Dendritic cell treated with granulocyte-macrophage colony-stimulating factor and Interleukin-4, amounts not matched to agents 40 ng/mL and 50 ng/mL, for 4 days (primary cell): ENCODE data around the gene FARP1.

Experiments used
- H3K27ac Mint-ChIP-seq: one replicate; pipeline ENCODE4 v1.8.0; 2022; ENCODE audit warnings: mild to moderate bottlenecking, mixed read lengths
- H3K27me3 Mint-ChIP-seq: one replicate; pipeline ENCODE4 v1.8.0; 2022; ENCODE audit warnings: mild to moderate bottlenecking, mixed read lengths
- H3K36me3 Mint-ChIP-seq: one replicate; pipeline ENCODE4 v1.8.0; 2022; ENCODE audit warnings: low read depth, mixed read lengths
- H3K4me1 Mint-ChIP-seq: one replicate; pipeline ENCODE4 v1.8.0; 2022; ENCODE audit warnings: low read depth, mixed read lengths
- H3K4me3 Mint-ChIP-seq: one replicate; pipeline ENCODE4 v1.8.0; 2022; ENCODE audit warnings: mild to moderate bottlenecking, moderate library complexity, mixed read lengths
- H3K9me3 Mint-ChIP-seq: one replicate; pipeline ENCODE4 v1.8.0; 2022; ENCODE audit warnings: mixed read lengths
- intact Hi-C: fragments of 100-400 bp; cut with micrococcal nuclease; formaldehyde crosslinking; loops from one replicate; pipeline ENCODE4 v1.15.0; 2022

The FARP1 gene

DNA sequence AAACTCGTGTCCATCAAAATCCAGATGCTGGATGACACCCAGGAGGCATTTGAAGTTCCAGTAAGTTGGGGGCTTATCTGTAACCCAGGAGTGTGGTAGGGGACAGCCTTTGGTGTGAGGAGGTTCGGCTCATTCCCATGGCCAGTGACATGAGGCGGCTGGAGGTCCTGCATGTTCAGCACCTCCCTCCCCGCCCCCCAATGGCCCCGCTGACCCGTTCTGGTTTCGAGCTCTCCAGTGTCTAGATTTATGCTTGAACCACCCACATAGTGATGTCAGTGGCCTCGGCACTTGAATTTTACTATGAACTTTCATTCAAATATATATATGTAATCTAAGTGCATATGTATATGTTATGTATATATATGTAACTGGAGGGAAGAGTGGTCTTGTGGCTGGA is 70.5 kb downstream of the FARP1 start:
- Mint-ChIP-seq H3K27ac (no peak overlapping the region), H3K27me3 (no peaks in the 10 kb centered on the region), H3K9me3 (peaks cover 19% of the 10 kb centered on the region), H3K36me3 (no peaks in the 10 kb centered on the region), H3K4me1 (no peaks in the 10 kb centered on the region), H3K4me3 (no peak overlapping the region)
- intact Hi-C loops, result no loop called here

DNA sequence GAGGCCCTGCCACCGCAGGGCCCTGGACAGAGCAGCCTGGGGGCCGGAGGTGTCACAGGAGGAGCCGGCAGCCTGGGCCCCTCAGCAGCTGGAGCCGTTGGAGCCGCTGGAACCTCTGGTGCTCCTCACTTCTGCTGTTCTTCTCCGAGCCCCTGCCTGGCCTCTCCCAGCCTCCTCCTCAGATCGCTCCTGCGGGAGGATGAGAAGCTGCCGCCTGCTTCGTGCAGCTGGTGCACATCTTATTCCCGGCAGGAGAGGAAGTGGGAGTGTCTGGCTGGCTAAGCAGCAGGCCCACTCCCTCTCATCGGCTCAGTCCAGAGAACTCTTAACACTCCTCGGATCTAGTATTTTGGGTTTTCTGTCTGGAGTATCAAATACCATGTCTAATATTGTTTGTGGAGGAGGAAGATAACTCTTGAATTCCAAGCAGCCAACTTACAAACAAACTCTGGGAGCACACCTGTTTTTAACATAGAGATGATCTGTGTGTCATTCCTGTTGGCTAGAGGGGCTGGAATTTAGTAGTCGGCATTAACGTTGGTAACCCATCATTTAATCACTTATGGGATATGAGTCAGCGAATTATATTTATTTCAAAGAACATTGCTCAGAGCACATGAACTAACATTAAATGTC is 71.2 kb downstream of the FARP1 start:
- Mint-ChIP-seq H3K36me3 (no peaks in the 10 kb centered on the region), H3K27me3 (no peaks in the 10 kb centered on the region), H3K27ac (no peak overlapping the region), H3K4me1 (no peaks in the 10 kb centered on the region), H3K9me3 (peaks cover 11% of the 10 kb centered on the region), H3K4me3 (no peak overlapping the region)
- intact Hi-C loops, result no loop called here

DNA sequence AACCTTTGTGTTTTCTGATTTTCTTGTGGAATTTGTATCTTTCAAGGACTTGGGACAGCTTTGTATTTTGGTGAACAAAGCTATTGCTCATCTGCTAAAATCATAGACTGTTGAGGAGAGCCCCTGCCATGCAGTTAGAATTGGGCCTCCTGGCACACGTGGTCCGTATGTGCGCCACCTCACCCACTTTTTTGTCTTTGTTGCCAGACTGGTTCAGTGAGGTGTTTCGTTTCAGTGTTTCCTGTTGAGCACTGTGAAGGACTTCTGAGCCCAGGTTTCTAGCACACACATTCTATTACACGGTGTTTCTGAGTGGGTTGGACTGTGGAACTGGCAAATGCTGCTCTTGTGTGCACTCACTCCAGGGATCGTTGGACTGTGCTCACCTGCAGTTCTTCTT is 71.8 kb downstream of the FARP1 start:
- Mint-ChIP-seq H3K9me3 (peaks cover 10% of the 10 kb centered on the region), H3K36me3 (no peaks in the 10 kb centered on the region), H3K27me3 (no peaks in the 10 kb centered on the region), H3K4me1 (no peaks in the 10 kb centered on the region), H3K27ac (no peak overlapping the region), H3K4me3 (no peak overlapping the region)
- intact Hi-C loops, result no loop called here

DNA sequence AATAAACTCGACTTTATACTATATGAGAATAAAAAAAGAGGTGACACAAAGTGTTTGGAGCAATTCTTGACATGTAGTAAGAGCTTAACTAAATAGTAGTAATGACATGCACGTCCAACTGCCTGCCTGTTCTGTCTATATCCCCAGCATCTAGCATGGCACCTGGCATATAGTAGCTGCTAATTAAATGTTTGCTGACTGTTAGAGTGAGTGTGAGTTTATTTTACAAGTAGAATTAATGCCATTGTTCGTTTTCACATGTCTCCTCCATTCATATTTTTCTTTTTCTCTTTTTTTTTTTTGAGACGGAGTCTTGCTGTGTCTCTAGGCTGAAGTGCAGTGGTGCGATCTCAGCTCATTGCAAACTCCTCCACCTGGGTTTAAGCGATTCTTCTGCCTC is 72.6 kb downstream of the FARP1 start:
- Mint-ChIP-seq H3K27me3 (no peaks in the 10 kb centered on the region), H3K36me3 (no peaks in the 10 kb centered on the region), H3K4me3 (no peak overlapping the region), H3K9me3 (peaks cover 10% of the 10 kb centered on the region), H3K27ac (no peak overlapping the region), H3K4me1 (no peaks in the 10 kb centered on the region)
- intact Hi-C loops, result no loop called here

DNA sequence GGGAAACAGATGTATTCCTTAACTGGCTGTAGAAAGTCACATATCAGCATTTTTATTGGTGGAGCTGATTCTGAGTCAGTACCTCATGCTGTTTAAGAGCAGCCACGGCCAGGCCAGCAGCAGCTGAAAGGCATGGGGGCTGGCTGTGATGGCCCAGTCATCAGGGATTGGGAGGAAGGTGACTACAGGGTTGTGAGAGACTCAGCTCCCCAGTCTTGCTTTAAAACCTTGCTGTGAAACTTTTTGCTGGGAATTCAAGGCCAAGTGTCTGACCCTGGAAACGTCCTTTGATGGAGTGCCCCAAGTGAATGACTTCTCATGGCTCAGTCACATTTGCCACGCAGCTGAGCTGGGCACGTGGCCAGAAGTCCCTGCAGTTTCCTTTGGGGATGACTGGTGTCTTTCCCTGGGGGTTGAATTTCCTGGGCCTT is 73.3 kb downstream of the FARP1 start:
- H3K36me3 Mint-ChIP-seq, result no peaks in the 10 kb centered on the region

DNA sequence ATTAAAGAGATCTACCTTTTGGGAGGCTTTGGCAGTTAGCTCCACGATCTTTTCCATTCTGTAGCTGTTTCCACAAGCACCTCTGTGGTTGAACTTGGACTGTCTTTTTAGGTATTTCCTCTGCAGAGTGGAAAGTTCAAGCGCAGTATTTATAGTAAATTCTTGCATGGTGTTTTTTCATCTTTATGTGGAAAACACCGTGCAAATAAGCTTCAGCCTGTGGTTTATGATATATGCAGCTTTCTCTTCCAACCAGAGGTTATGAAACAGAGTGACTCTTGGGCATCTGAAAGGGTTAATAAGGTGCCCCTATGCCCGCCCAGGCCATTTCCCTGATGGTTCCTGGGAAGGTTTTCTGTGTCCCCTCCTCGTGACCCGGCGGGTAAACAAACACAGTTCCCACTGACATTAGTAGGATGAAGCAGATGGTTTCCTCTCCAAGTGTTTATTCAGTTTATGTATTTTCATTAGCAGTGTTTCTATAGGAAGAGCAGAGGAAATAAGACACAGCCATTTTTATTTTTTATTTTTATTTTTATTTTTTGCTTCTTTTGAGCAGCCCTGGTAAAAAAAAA is 73.9 kb downstream of the FARP1 start:
- Mint-ChIP-seq H3K36me3 (no peaks in the 10 kb centered on the region), H3K9me3 (peaks cover under 1% of the 10 kb centered on the region), H3K27ac (no peak overlapping the region), H3K4me3 (no peak overlapping the region), H3K27me3 (no peaks in the 10 kb centered on the region), H3K4me1 (no peaks in the 10 kb centered on the region)
- intact Hi-C loops, result no loop called here

More for the DNA sequence above, 73.3 kb downstream of the FARP1 start:
- Mint-ChIP-seq H3K27ac (no peak overlapping the region), H3K9me3 (peaks cover 7% of the 10 kb centered on the region), H3K4me1 (no peaks in the 10 kb centered on the region), H3K27me3 (no peaks in the 10 kb centered on the region), H3K4me3 (no peak overlapping the region)
- intact Hi-C loops, result no loop called here

DNA sequence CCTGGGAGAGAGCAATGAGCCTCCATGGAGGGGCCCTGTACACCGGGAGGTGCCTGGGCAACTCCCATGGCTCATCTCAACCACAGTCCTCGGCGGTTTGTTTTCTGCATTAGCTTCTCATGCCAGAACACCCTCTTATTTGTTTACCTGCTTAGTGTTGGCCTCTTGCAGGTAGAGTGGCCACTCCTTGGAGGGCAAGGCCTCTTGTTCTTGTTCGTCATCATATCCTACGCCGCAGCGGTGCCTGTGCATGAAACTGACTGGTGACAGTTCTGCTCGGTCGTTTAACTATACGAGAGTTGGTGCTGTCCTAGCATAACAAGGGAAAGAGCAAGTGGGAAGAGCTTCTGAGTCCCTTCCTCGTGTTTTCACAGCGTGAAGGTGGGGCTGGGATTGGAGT is 74.7 kb downstream of the FARP1 start:
- Mint-ChIP-seq H3K4me1 (no peaks in the 10 kb centered on the region), H3K9me3 (no peaks in the 10 kb centered on the region), H3K27ac (no peak overlapping the region), H3K36me3 (no peaks in the 10 kb centered on the region), H3K27me3 (no peaks in the 10 kb centered on the region), H3K4me3 (no peak overlapping the region)
- intact Hi-C loops, result no loop called here

DNA sequence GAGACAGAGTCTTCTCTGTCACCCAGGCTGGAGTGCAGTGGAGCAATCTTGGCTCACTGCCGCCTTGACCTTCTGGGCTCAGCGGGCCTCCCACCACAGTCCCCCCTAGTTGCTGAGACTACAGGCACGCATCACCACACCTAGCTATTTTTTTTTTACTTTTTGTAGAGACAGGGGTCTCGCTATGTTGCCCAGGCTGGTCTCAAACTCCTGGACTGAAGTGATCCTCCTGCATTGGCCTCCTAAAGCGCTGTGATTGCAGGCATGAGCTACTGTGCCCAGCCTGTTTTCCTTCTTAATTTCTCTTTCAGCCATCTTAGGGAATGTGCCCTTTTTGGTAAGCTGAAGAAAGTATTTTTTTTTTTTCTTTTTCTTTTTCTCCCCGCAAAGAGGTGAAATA is 76.8 kb downstream of the FARP1 start:
- intact Hi-C loops, result no loop called here
- Mint-ChIP-seq H3K36me3 (no peaks in the 10 kb centered on the region), H3K4me1 (no peaks in the 10 kb centered on the region), H3K27me3 (no peaks in the 10 kb centered on the region), H3K4me3 (no peak overlapping the region), H3K27ac (no peak overlapping the region), H3K9me3 (no peaks in the 10 kb centered on the region)

DNA sequence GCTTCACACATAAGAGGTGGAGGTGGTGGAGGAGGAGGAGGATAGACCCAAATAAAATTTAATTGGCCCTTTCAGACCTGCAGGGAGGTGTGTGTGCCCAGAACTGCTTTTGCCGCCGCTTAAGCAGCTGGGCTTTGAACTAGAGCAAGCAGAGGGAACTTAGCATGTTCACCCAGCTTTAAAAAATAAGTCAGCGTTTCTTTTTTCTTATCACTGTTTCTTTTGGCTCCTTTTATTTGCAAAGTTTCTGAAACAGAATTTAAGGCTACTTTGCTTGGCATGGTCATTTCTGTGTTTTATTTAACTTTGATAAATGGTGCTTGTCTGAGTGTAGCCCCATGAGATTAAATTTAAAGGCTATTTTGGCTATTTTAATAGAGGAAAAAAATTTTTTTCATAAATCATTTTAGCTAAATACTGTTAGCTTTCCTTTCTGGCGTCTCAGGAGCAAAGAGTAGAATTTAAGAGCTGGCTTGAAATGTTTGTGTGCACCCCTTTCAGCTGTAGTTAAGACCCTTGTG is 77.4 kb downstream of the FARP1 start:
- H3K9me3 Mint-ChIP-seq, result no peaks in the 10 kb centered on the region
- no peak overlapping the region for H3K4me3 Mint-ChIP-seq
- H3K27ac Mint-ChIP-seq, result no peak overlapping the region

DNA sequence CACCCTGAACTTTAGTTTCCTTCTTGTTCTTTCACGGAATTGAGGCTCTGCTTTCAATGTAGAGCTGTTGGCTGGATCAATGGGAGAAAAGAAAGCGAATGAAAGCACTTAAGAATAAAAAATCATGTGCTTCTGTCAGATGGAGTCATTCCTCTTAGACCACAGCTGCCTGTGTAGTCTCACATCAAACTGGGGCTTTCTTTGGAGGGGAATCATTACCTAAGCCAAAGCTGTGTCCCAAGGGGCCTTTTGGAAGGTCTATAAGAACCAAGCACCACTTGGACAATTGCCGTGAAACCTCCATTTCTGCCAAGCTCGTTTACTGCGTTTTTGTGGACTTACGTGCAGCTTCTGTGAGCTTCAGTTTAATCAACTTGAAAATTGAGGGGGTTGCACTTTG is 78.3 kb downstream of the FARP1 start:
- H3K27me3 Mint-ChIP-seq, result no peaks in the 10 kb centered on the region
- peaks cover 3% of the 10 kb centered on the region for H3K9me3 Mint-ChIP-seq
- H3K4me1 Mint-ChIP-seq, result no peaks in the 10 kb centered on the region
- no peak overlapping the region for H3K27ac Mint-ChIP-seq
- intact Hi-C loops, result no loop called here
- H3K36me3 Mint-ChIP-seq, result no peaks in the 10 kb centered on the region
- H3K4me3 Mint-ChIP-seq, result no peak overlapping the region

More for the DNA sequence above, 77.4 kb downstream of the FARP1 start:
- Mint-ChIP-seq H3K4me1 (no peaks in the 10 kb centered on the region), H3K27me3 (no peaks in the 10 kb centered on the region), H3K36me3 (no peaks in the 10 kb centered on the region)
- intact Hi-C loops, result no loop called here

DNA sequence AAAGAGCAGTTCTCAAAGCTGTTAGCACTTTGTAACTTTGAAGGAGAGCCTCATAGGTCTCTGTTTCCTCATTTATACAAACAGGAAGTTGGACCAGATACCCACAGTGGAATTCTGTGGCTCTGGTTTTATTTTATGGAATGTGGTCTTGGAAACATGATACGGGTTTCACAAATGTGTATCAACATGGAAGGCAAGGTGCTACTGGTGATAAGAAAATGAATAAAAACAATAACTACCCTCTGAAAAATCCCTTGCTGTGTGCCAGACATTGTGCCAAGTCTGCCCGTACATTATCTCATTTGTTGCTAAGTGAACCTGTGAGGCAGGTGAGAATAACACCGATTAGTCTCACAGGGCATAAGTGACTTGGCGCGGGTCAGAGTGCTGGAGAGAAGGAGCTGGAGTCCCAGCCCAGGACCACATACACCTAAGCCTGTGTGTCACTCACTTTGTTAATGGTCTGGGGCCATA is 79.2 kb downstream of the FARP1 start:
- intact Hi-C loops, result no loop called here
- Mint-ChIP-seq H3K9me3 (peaks cover 10% of the 10 kb centered on the region), H3K4me1 (no peaks in the 10 kb centered on the region), H3K27ac (no peak overlapping the region), H3K36me3 (no peaks in the 10 kb centered on the region), H3K27me3 (no peaks in the 10 kb centered on the region), H3K4me3 (no peak overlapping the region)

DNA sequence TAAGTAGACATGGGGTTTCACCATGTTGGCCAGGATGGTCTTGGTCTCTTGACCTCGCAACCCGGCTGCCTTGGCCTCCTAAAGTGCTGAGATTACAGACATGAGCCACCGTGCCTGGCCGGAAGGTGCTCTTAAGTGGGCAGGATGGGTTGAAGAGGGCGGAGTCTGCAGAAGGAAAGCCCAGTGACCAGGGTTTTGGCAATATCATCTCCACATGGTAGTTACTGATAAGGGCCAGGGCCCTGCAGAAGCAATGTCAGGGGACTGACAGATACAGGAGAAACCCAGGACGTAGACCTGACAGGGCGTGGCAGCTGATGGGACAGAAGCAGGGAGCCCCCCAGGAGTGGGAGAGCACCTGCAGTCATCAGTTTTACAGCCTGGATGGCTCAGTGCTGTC is 79.9 kb downstream of the FARP1 start:
- no peaks in the 10 kb centered on the region for H3K36me3 Mint-ChIP-seq
- H3K27me3 Mint-ChIP-seq, result no peaks in the 10 kb centered on the region
- H3K27ac Mint-ChIP-seq, result no peak overlapping the region
- intact Hi-C loops, result no loop called here
- peaks cover 17% of the 10 kb centered on the region for H3K9me3 Mint-ChIP-seq
- no peaks in the 10 kb centered on the region for H3K4me1 Mint-ChIP-seq
- H3K4me3 Mint-ChIP-seq, result no peak overlapping the region

DNA sequence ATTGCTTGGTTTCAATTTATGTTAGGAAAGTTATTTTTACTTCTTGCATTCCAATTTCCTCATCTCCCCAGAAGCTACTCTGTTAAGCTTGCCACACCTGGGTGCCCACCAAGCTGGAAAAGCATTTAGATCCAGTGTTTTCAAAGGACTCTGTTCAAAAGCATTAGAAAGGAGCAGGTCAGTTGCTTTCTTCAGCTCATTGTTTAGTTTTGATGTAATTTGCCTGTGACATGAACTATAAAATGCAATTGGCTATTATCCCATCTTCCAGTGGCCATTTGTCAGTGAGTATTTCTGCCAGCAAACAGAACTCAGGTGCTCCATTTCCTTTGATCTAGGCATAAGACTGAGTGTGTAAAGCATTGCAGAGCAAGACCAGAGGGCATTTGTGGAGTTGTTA is 80.8 kb downstream of the FARP1 start:
- peaks cover 18% of the 10 kb centered on the region for H3K9me3 Mint-ChIP-seq
- no peak overlapping the region for H3K4me3 Mint-ChIP-seq
- no peak overlapping the region for H3K27ac Mint-ChIP-seq
- H3K36me3 Mint-ChIP-seq, result no peaks in the 10 kb centered on the region
- no peaks in the 10 kb centered on the region for H3K27me3 Mint-ChIP-seq
- H3K4me1 Mint-ChIP-seq, result no peaks in the 10 kb centered on the region
- intact Hi-C loops, result no loop called here

DNA sequence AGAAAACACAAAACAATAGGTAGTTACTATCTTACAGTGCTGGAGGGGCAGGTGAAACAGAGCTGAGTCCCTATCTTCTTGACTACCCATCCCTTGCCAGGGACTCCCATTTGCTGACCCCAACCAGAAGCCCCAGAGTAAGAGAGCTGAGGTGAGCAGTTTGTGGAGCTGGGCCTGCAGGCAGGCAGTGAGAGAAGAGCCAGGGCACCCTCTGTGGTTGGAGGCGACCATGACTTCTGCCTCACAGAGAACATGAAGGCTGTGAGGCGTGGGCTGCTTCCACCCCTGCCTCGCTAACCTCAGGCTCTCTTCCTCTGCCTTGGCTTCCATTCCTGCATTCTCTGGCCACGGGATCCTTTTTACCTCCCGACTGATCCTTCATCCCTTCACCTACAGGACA is 81.7 kb downstream of the FARP1 start:
- H3K4me3 Mint-ChIP-seq, result no peak overlapping the region
- no peaks in the 10 kb centered on the region for H3K27me3 Mint-ChIP-seq
- no peaks in the 10 kb centered on the region for H3K4me1 Mint-ChIP-seq
- intact Hi-C loops, result no loop called here
- peaks cover 18% of the 10 kb centered on the region for H3K9me3 Mint-ChIP-seq
- H3K36me3 Mint-ChIP-seq, result no peaks in the 10 kb centered on the region
- H3K27ac Mint-ChIP-seq, result no peak overlapping the region
